BJ (cell line): ENCODE measurements around the gene SERTM1. TPM values are rescaled to one million over a fixed set of nuclear protein-coding genes. Genes with fewer than 3 reads are reported as not detected.

Experiments
- CTCF ChIA-PET: fragments of 350-600 bp; formaldehyde crosslinking; extraction: SDS; loops from one replicate; lab custom pipeline; 2021; ENCODE audit warnings: antibody characterized with exemption, inconsistent platforms; lab: Yijun Ruan, JAX
- POLR2A ChIA-PET: fragments of 300-600 bp; sonication (Branson Sonifier 250); formaldehyde crosslinking; extraction: SDS; loops from one replicate; lab custom pipeline; 2021; ENCODE audit warnings: antibody characterized with exemption; lab: Charles Lee
- DNase-seq: peaks from one replicate; pipeline ENCODE4 v3.0.0-alpha.2; 2011; ENCODE audit warnings: low read depth
- H3K27me3 ChIP-seq: 2 replicates; pipeline ENCODE4 v1.6.0; 2011; ENCODE audit warnings: low read length; ENCODE audit not compliant: control insufficient read depth, insufficient read depth
- H3K36me3 ChIP-seq: 2 replicates; pipeline ENCODE4 v1.5.1; 2011; ENCODE audit warnings: low read length; ENCODE audit not compliant: control insufficient read depth, insufficient read depth
- H3K4me3 ChIP-seq: 2 replicates; pipeline ENCODE4 v1.5.1; 2011; ENCODE audit warnings: low read depth, mild to moderate bottlenecking, control low read depth, low read length
- polyA plus RNA-seq: library from polyadenylated mRNA; depleted of rRNA; stranded (reverse); fragments of >200 nt; gene quantifications from 2 replicates; pipeline ENCODE4 v1.2.3, GENCODE V29; 2011
- TF ChIP-seq, protein P1 (sequence below): IDR thresholded peaks from 2 replicates; pipeline ENCODE4 v1.5.1; 2011; ENCODE audit warnings: low read depth, mild to moderate bottlenecking, control low read depth, inconsistent platforms, low read length, moderate library complexity; ENCODE audit not compliant: insufficient read depth

Gene SERTM1
- polyA plus RNA-seq, 1 experiment: not detected

- ChIA-PET CTCF (interaction anchor here (0.6 to 2.5 kb wide), 2 partner anchors 9 to 15 kb away, joined by 4 to 14 read pairs; no protein-coding TSS in a partner anchor), POLR2A (no interaction called here)
- DNase-seq: no peak
- H3K36me3 ChIP-seq: no peaks in the 10 kb centered on the region
- H3K27me3 ChIP-seq: no peaks in the 10 kb centered on the region; the same call in 1 of the 2 replicates
- no peak overlapping the region for H3K4me3 ChIP-seq
- TF ChIP-seq, protein P1, sequence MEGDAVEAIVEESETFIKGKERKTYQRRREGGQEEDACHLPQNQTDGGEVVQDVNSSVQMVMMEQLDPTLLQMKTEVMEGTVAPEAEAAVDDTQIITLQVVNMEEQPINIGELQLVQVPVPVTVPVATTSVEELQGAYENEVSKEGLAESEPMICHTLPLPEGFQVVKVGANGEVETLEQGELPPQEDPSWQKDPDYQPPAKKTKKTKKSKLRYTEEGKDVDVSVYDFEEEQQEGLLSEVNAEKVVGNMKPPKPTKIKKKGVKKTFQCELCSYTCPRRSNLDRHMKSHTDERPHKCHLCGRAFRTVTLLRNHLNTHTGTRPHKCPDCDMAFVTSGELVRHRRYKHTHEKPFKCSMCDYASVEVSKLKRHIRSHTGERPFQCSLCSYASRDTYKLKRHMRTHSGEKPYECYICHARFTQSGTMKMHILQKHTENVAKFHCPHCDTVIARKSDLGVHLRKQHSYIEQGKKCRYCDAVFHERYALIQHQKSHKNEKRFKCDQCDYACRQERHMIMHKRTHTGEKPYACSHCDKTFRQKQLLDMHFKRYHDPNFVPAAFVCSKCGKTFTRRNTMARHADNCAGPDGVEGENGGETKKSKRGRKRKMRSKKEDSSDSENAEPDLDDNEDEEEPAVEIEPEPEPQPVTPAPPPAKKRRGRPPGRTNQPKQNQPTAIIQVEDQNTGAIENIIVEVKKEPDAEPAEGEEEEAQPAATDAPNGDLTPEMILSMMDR: no peak
Measured at GRCh38 chr13:36728006-36728405, 54.2 kb downstream of the SERTM1 start.

DNA sequence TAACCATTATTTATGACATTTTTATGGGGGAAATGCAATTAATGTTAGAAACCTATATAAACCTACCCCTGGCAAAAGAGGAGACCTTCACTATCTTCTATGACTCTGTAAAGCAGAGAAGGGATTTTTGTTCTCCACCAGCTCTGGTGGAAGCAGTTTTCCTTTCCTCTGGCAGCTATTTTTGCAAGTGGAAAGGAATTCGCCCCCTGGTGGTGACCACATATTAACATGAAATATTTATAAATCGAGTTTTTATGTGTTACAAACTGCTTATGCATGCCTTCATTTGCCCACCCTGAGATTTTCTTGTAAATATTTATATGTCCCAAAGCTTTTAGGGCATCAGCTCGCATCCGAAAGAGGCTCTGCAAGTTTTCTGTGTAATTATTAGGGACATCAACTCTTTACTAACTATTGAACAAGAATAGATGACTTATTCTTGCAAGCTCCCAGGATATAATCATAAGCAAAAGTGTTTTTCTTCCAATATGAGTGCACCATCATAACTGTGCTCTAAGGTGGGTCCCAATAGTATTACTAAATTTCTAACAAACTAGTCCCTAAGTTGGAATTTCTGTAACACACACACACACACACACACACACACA lies 62.4 kb downstream of the SERTM1 start:
- Histone ChIP-seq H3K4me3 (no peak overlapping the region), H3K36me3 (no peaks in the 10 kb centered on the region), H3K27me3 (no peaks in the 10 kb centered on the region)
- ChIA-PET POLR2A (interaction anchor here (0.7 kb wide), 1 partner anchor 70 kb away, joined by 4 read pairs; no protein-coding TSS in a partner anchor), CTCF (interaction anchor here (0.7 to 4.3 kb wide), 25 partner anchors 8 to 759 kb away, joined by 3 to 57 read pairs (median 4); partner anchors contain the start of gene SPART)
- no peak for DNase-seq
- TF ChIP-seq, protein P1: peak; percentile 64

GRCh38 chr13:36737524-36738083 lies 63.8 kb downstream of the SERTM1 start:
- DNase-seq: no peak
- Histone ChIP-seq H3K36me3 (no peaks in the 10 kb centered on the region), H3K4me3 (no peak overlapping the region), H3K27me3 (no peaks in the 10 kb centered on the region)
- TF ChIP-seq, protein P1: no peak
- POLR2A ChIA-PET: no interaction called here
- CTCF ChIA-PET: interaction anchor here (0.6 to 3.3 kb wide), 10 partner anchors 8 to 516 kb away, joined by 3 to 24 read pairs (median 4); no protein-coding TSS in a partner anchor

GRCh38 chr13:36745436-36745835 lies 71.6 kb downstream of the SERTM1 start:
- DNase-seq: no peak
- TF ChIP-seq, protein P1: no peak
- Histone ChIP-seq H3K27me3 (0 out of 2 replicates have a peak, but pooled peaks cover 1% of the 10 kb centered on the region), H3K36me3 (no peaks in the 10 kb centered on the region), H3K4me3 (no peak overlapping the region)
- CTCF ChIA-PET: interaction anchor here (1.0 to 2.8 kb wide), 3 partner anchors 9 to 462 kb away, joined by 3 to 24 read pairs (median 4); no protein-coding TSS in a partner anchor
- POLR2A ChIA-PET: interaction anchor here (0.7 kb wide), 1 partner anchor 1209 kb away, joined by 4 read pairs; no protein-coding TSS in a partner anchor

- TF ChIP-seq, protein P1: no peak
- Histone ChIP-seq H3K36me3 (no peaks in the 10 kb centered on the region), H3K4me3 (no peak overlapping the region), H3K27me3 (0 out of 2 replicates have a peak, but pooled peaks cover 1% of the 10 kb centered on the region)
- ChIA-PET POLR2A (no interaction called here), CTCF (interaction anchor here (2.8 kb wide), 1 partner anchor 9 kb away, joined by 24 read pairs; no protein-coding TSS in a partner anchor)
- DNase-seq: no peak
Measured at GRCh38 chr13:36746051-36746450, 72.2 kb downstream of the SERTM1 start.
